Fibroblast of skin of left quadriceps (primary cell): ENCODE results near the gene SEL1L3.

Experiments used
- DNase-seq, 2 experiments: peaks; one replicate each; pipeline ENCODE4 v3.0.0-alpha.2; 2013; ENCODE audit warnings: low read depth in 2 of 2

Gene SEL1L3

DNA sequence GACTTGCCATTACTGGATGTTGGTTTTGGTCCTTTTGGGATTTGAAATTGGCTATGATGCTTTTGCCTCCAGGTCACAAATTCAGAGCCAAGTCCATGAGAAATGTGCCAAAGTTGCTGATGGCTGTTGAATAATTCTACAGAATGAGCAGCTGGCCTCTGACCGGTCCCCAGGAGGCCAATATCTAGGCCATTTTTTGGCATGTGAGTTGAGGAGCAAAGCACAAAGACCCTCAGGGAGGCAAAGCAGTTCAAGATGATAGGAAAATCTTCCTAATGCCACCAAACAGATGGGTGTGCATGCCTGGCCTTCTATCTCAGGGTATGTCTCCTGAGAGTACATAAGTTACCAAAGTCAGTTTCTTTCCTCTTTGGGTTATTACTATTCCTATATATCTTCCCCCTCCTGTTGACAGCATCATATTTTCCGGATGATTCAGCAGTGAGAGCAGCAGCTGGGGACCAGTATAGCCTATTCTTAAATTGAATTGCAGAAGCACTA lies 44.4 kb downstream of the SEL1L3 start:
- peak; percentile 46 to 47 for DNase-seq

DNA sequence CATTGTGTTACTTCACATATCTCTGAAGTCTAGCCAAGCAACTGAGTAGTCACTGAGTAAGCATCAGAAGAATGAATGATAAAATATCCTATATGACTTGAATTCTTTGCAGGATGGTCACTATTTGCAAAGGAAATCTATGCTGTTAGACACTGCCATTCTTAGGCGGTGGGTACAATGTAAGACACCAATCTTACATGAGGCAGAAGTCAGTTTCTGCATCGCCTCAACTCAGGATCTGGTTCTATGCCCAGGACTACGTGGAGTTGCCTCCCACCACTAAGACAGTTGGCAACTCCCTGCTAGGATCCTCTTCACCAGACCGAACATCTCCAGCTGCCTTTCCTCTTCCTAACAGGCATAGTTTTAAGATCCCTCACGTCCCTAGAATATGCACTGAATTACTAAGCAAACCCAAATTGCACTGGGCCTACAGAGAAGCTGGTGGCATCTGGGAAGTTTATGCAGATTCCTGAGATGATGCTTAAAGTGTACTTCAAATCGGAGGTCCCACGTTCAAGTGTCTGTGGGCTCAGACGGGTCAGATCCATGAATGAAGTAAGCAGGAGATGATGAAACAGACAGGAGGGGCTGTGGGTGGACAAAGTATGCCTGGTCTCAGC lies 45.6 kb downstream of the SEL1L3 start:
- DNase-seq = peak; percentile 47 to 48

- DNase-seq = no peak
These were observed 46.2 kb downstream of the SEL1L3 start for GRCh38 chr4:25816591-25817058.

GRCh38 chr4:25815586-25815985 lies 47.2 kb downstream of the SEL1L3 start:
- no peak for DNase-seq

GRCh38 chr4:25814301-25815136 lies 48.3 kb downstream of the SEL1L3 start:
- DNase-seq = no peak

DNA sequence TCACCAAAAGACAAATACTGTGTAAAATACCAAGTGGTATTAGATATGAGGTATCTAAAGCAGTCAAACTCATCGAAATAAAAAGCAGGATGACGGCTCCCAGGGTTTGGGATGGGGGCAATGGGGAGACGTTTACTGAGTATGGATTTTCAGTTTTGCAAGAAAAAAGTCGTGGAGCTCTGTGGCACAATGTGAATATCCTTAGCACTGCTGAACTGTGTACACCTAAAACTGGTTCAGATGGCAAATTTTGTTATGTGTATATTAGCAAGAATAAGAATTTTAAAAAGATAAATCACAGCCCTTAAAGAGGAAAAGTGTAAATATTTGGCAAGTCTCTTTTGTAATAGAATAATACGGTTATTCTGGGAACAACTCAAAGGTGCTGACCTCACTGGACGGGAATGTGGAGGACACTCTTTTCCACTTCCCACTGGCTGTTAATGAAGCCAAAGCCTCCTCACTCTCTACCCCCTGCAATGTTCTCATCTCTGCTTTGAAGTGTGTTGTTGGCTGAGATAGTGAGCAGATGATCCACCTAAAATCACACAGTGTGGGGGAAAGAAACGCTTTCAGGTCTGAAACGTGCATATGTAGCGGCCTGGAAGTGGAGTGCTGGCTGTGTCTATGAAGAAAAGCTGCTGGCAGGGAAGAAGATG lies 49.2 kb downstream of the SEL1L3 start:
- peak; percentile 41 for DNase-seq

GRCh38 chr4:25811841-25812240 lies 50.9 kb downstream of the SEL1L3 start:
- no peak for DNase-seq

DNA sequence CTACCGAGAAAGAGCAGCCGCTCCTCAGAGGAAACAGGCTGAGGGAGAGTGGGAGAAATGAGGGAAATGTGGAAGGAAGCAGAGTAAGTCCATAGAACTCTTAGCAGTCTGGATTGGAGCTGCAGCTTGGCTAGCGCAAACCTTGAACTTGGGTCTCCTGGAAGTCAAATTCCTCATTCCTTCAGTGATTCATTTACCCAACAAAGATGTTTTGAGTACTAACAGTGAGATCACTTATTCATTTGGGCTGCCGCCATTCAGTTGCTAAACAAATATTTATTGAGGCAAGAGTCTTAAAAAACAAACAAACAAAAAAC lies 51.5 kb downstream of the SEL1L3 start:
- no peak for DNase-seq

GRCh38 chr4:25810461-25811373 lies 52.1 kb downstream of the SEL1L3 start:
- no peak for DNase-seq

DNA sequence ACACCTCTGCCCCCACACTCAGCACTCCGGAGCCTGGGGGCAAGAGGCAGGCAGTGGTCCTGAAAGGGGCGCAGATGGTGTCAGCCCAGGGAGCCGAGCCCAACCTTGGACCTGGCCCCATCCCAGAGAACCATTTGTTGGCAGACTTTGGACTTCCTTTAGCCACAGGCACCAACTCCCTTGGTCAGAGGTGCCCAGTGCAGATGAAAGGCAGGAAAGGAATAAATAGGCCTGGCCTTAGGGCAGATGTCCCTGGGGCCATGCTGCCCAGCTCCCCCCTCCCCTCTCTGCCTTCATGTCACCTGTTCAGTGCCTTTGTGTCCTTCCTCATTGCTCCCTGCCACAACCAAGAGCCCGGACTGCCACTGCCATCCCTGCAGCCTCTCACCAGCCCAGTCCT lies 52.8 kb downstream of the SEL1L3 start:
- DNase-seq = no peak

DNA sequence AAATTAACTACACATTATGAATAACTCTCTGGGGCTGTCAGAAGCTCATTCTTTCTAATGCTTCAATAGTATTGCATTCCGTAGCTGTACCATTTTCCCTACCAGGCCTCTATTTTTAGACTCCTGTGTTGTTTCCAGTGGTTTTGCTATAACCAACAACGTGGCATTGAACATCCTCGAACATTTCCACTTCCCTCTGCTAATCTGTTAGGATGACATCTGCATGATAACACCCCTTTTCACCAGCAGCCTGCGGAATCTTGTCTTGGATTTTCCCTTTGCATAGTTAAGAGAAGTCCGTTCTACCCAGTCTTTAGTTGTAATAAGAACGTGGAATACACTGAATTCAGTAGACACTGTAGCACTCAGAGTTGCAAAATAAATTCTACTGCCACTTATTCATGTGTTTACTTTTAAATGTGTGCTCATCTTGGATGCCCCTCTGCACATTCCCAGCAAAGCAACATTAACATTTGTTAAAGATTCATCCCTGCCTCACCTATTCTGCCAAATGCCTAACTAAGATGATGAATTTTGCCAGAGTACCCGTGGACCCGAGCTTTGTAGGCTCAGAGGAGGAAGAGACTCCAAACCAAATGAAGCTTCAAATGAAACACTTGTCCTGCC lies 55.6 kb downstream of the SEL1L3 start:
- no peak for DNase-seq

- DNase-seq = no peak
These were observed 57.4 kb downstream of the SEL1L3 start for GRCh38 chr4:25805255-25805860.

GRCh38 chr4:25803720-25804225 lies 59.0 kb downstream of the SEL1L3 start:
- no peak for DNase-seq

DNA sequence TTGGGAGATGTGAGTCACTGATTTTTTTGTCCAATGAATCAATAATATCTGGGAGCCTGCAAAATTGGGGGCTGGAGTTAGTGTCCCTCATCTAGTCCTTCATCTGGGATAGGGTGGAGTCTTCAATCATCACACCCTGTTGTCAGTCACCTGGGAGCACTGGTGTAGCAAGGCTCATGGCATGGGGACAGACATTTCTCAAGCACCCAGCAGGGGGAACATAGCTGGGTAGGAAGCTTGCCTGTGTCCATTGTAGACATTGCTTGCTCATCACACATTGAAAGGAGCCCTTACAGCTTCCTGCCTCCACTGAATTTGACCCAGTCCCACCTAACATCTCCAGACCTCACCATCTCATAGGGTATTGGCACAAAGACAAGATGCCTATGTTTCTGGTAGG lies 61.2 kb downstream of the SEL1L3 start:
- no peak for DNase-seq

- DNase-seq = no peak
These were observed 62.5 kb downstream of the SEL1L3 start for GRCh38 chr4:25800245-25800644.

- no peak for DNase-seq
These were observed 63.3 kb downstream of the SEL1L3 start for GRCh38 chr4:25799522-25799921.

GRCh38 chr4:25797136-25797535 lies 65.7 kb downstream of the SEL1L3 start:
- DNase-seq = no peak

- DNase-seq = peak; percentile 71 to 78
These were observed 67.0 kb downstream of the SEL1L3 start for GRCh38 chr4:25795566-25796454.

GRCh38 chr4:25795091-25795490 lies 67.7 kb downstream of the SEL1L3 start:
- no peak for DNase-seq
